A172 (cell line): Measurements from ENCODE around the gene PPAN. TPM values are rescaled to one million over a fixed set of nuclear protein-coding genes. Genes with fewer than 3 reads are reported as not detected.

ENCODE experiments used
- DNase-seq: peaks from one replicate; pipeline ENCODE4 v3.0.0-alpha.2; 2015; ENCODE audit warnings: low spot score
- total RNA-seq: library from RNA; depleted of rRNA; stranded (reverse); fragments of >200 nt; shearing (Covaris generic); gene quantifications from 2 replicates; pipeline ENCODE4 v1.2.3, GENCODE V29; 2014

Gene PPAN
- total RNA-seq, 1 experiment from 2014 or later = 27.6 TPM

GRCh38 chr19:10092648-10093294 is 13.4 kb upstream of the PPAN start:
- DNase-seq = no peak

- DNase-seq = no peak
Measured at GRCh38 chr19:10093295-10094186, 12.6 kb upstream of the PPAN start.

GRCh38 chr19:10095622-10095947 is 10.6 kb upstream of the PPAN start:
- DNase-seq = no peak

GRCh38 chr19:10095948-10096614 is 10.1 kb upstream of the PPAN start:
- DNase-seq = peak; percentile 69

GRCh38 chr19:10096615-10096963 is 9.6 kb upstream of the PPAN start:
- no peak for DNase-seq

- no peak for DNase-seq
Measured at GRCh38 chr19:10100163-10100785, 5.9 kb upstream of the PPAN start.

GRCh38 chr19:10102787-10103236 is 3.4 kb upstream of the PPAN start:
- DNase-seq = no peak

- no peak for DNase-seq
Measured at GRCh38 chr19:10104130-10104513, 2.0 kb upstream of the PPAN start.

GRCh38 chr19:10104665-10105508 is 1.3 kb upstream of the PPAN start:
- DNase-seq = no peak

- no peak for DNase-seq
Measured at GRCh38 chr19:10105509-10106099, 558 bp upstream of the PPAN start.

- no peak for DNase-seq
Measured at GRCh38 chr19:10107254-10107653, 1.1 kb downstream of the PPAN start.

- DNase-seq = no peak
Measured at GRCh38 chr19:10107817-10108367, 1.7 kb downstream of the PPAN start.

- no peak for DNase-seq
Measured at GRCh38 chr19:10109528-10109927, 3.4 kb downstream of the PPAN start.

- DNase-seq = no peak
Measured at GRCh38 chr19:10110076-10110971, 4.2 kb downstream of the PPAN start.

- DNase-seq = no peak
Measured at GRCh38 chr19:10110972-10111317, 4.8 kb downstream of the PPAN start.

GRCh38 chr19:10111405-10111811 is 5.2 kb downstream of the PPAN start, which contains the start of gene P2RY11:
Gene P2RY11 (plus strand): TSS chr19:10111693. CDS start chr19:10111722, 29 bp downstream.
- no peak for DNase-seq

- peak; percentile 38 for DNase-seq
Measured at GRCh38 chr19:10112037-10112761, 6.0 kb downstream of the PPAN start.

GRCh38 chr19:10112895-10113591 is 6.9 kb downstream of the PPAN start:
- no peak for DNase-seq
